H1 (cell line): ENCODE measurements around the gene EML1. TPM values are rescaled to one million over a fixed set of nuclear protein-coding genes. Genes with fewer than 3 reads are reported as not detected.

ENCODE experiments used
- CTCF ChIA-PET: fragments of 300-600 bp; sonication (Branson Sonifier 250); formaldehyde crosslinking; loops from one replicate; lab custom pipeline; 2021; ENCODE audit not compliant: partially characterized antibody; lab: Charles Lee
- POLR2A ChIA-PET: fragments of 300-600 bp; sonication (Branson Sonifier 250); formaldehyde crosslinking; loops from one replicate; lab custom pipeline; 2021; ENCODE audit warnings: inconsistent platforms; ENCODE audit not compliant: partially characterized antibody; lab: Charles Lee
- DNase-seq, 2 experiments: peaks; one replicate each; pipeline versions ENCODE4 v3.0.0 to v3.0.0-alpha.2; 2010 to 2022; ENCODE audit warnings: low spot score in 2 of 2, low read depth in 1 of 2, mixed read lengths in 1 of 2
- FAIRE-seq: peaks from 2 replicates; lab custom pipeline; 2011; peaks lifted over from hg19 to GRCh38; lab: Jason Lieb, UNC
- H2AFZ ChIP-seq: 2 replicates; pipeline ENCODE4 v1.8.1; 2012; ENCODE audit warnings: low read length, inconsistent platforms
- H2AK5ac ChIP-seq: 2 replicates; pipeline ENCODE4 v1.6.1; 2013; ENCODE audit warnings: low read depth, low read length
- H2BK120ac ChIP-seq: replicated peaks from 2 replicates; pipeline ENCODE3; 2013; ENCODE audit warnings: low read depth, low read length, inconsistent platforms
- H2BK12ac ChIP-seq: 2 replicates; pipeline ENCODE4 v1.6.1; 2013; ENCODE audit warnings: low read depth, low read length
- H2BK15ac ChIP-seq: 2 replicates; pipeline ENCODE4 v1.6.1; 2013; ENCODE audit warnings: low read length
- H2BK20ac ChIP-seq: 2 replicates; pipeline ENCODE4 v1.6.1; 2013; ENCODE audit warnings: low read length
- H2BK5ac ChIP-seq: 2 replicates; pipeline ENCODE4 v1.6.1; 2013; ENCODE audit warnings: low read depth, low read length
- H3K14ac ChIP-seq: 2 replicates; pipeline ENCODE4 v1.6.1; 2013; ENCODE audit warnings: inconsistent platforms; ENCODE audit not compliant: insufficient read length
- H3K18ac ChIP-seq: 2 replicates; pipeline ENCODE4 v1.6.1; 2013; ENCODE audit warnings: low read length; ENCODE audit errors: extremely low read depth
- H3K23ac ChIP-seq: 2 replicates; pipeline ENCODE4 v1.6.1; 2013; ENCODE audit warnings: inconsistent platforms; ENCODE audit not compliant: insufficient read length
- H3K23me2 ChIP-seq: 2 replicates; pipeline ENCODE4 v1.6.1; 2013; ENCODE audit warnings: low read depth, low read length
- H3K27ac ChIP-seq: 2 replicates; pipeline ENCODE4 v1.6.1; 2011; ENCODE audit warnings: low read depth, low read length, inconsistent platforms
- H3K27me3 ChIP-seq, 4 experiments: replicated peaks in 1 of 4; 1 replicate in 1 of 4; 2 replicates in 3 of 4; pipeline versions ENCODE4 v1.6.1 to v1.8.1; 2011 to 2013; ENCODE audit warnings: low read length in 3 of 4, mild to moderate bottlenecking in 3 of 4, inconsistent platforms in 2 of 4, mixed read lengths in 2 of 4, moderate library complexity in 1 of 4; ENCODE audit not compliant: control insufficient read depth in 3 of 4, insufficient read depth in 3 of 4; ENCODE audit errors: extremely low read depth in 1 of 4
- H3K36me3 ChIP-seq, 4 experiments: 2 replicates each; pipeline versions ENCODE4 v1.6.1 to v1.8.1; 2011 to 2013; ENCODE audit warnings: mild to moderate bottlenecking in 4 of 4, low read length in 3 of 4, moderate library complexity in 2 of 4, control low read depth in 1 of 4, inconsistent platforms in 1 of 4; ENCODE audit not compliant: insufficient read depth in 4 of 4, control insufficient read depth in 2 of 4
- H3K4ac ChIP-seq: replicated peaks from 2 replicates; pipeline ENCODE3; 2013; ENCODE audit warnings: low read length, low read depth, mixed read lengths, inconsistent platforms; ENCODE audit not compliant: insufficient read length
- H3K4me1 ChIP-seq, 4 experiments: replicated peaks in 1 of 4; 1 replicate in 1 of 4; 2 replicates in 3 of 4; pipeline versions ENCODE4 v1.6.1 to v1.8.1; 2011 to 2013; ENCODE audit warnings: low read length in 3 of 4, inconsistent platforms in 2 of 4, mixed read lengths in 1 of 4; ENCODE audit not compliant: insufficient read depth in 4 of 4, control insufficient read depth in 3 of 4
- H3K4me2 ChIP-seq, 2 experiments: 2 replicates each; pipeline versions ENCODE4 v1.6.1 to v1.8.1; 2011 to 2013; ENCODE audit warnings: low read depth in 2 of 2, low read length in 2 of 2, control low read depth in 1 of 2, inconsistent platforms in 1 of 2, mild to moderate bottlenecking in 1 of 2; ENCODE audit not compliant: insufficient read depth in 1 of 2
- H3K4me3 ChIP-seq, 4 experiments: fragments of 200-600, 300-600 bp in 1 of 4; sonication (generic), shearing (Covaris generic), sonication (Bioruptor Twin) in 1 of 4; 2 replicates each; pipeline versions ENCODE4 v1.5.1 to v1.8.1; 2011 to 2016; ENCODE audit warnings: low read length in 4 of 4, low read depth in 3 of 4, control low read depth in 2 of 4, inconsistent platforms in 2 of 4, mild to moderate bottlenecking in 2 of 4, mixed read lengths in 1 of 4, moderate library complexity in 1 of 4; ENCODE audit not compliant: insufficient read depth in 2 of 4; ENCODE audit errors: extremely low read depth in 1 of 4
- H3K56ac ChIP-seq: replicated peaks from 2 replicates; pipeline ENCODE3; 2013; ENCODE audit warnings: low read depth, mild to moderate bottlenecking, mixed read lengths, low read length, inconsistent platforms; ENCODE audit not compliant: insufficient read length
- H3K79me1 ChIP-seq: 2 replicates; pipeline ENCODE4 v1.6.1; 2013; ENCODE audit warnings: low read depth, low read length, control low read depth
- H3K79me2 ChIP-seq, 2 experiments: 2 replicates each; pipeline versions ENCODE4 v1.6.1 to v1.8.1; 2012 to 2013; ENCODE audit warnings: low read length in 2 of 2, mild to moderate bottlenecking in 2 of 2, inconsistent platforms in 1 of 2; ENCODE audit not compliant: insufficient read depth in 2 of 2, control insufficient read depth in 1 of 2
- H3K9ac ChIP-seq, 4 experiments: replicated peaks in 1 of 4; 1 replicate in 1 of 4; 2 replicates in 3 of 4; pipeline versions ENCODE4 v1.6.1 to v1.8.1; 2011 to 2013; ENCODE audit warnings: low read depth in 3 of 4, low read length in 3 of 4, control low read depth in 2 of 4, mild to moderate bottlenecking in 2 of 4, moderate library complexity in 2 of 4, inconsistent platforms in 1 of 4; ENCODE audit errors: extremely low read depth in 1 of 4
- H3K9me3 ChIP-seq, 2 experiments: 2 replicates each; pipeline versions ENCODE4 v1.6.1 to v1.8.1; 2012 to 2013; ENCODE audit warnings: mild to moderate bottlenecking in 2 of 2, moderate library complexity in 2 of 2, control low read depth in 1 of 2, inconsistent platforms in 1 of 2, low read depth in 1 of 2, low read length in 1 of 2, mixed read lengths in 1 of 2; ENCODE audit not compliant: insufficient read depth in 2 of 2
- H4K20me1 ChIP-seq, 2 experiments: replicated peaks in 1 of 2; 2 replicates each; pipeline versions ENCODE3 to v1.8.1; 2011 to 2013; ENCODE audit warnings: inconsistent platforms in 2 of 2, low read length in 2 of 2, mild to moderate bottlenecking in 1 of 2; ENCODE audit not compliant: insufficient read depth in 2 of 2, control insufficient read depth in 1 of 2
- H4K5ac ChIP-seq: 2 replicates; pipeline ENCODE4 v1.6.1; 2013; ENCODE audit warnings: low read length, low read depth, mixed read lengths, inconsistent platforms; ENCODE audit not compliant: insufficient read length
- H4K8ac ChIP-seq: 2 replicates; pipeline ENCODE4 v1.8.0; 2013; ENCODE audit warnings: mild to moderate bottlenecking, moderate library complexity, low read length, inconsistent platforms; ENCODE audit not compliant: insufficient read depth; ENCODE audit errors: extremely low read depth
- H4K91ac ChIP-seq: replicated peaks from 2 replicates; pipeline ENCODE3; 2013; ENCODE audit warnings: low read length, mixed read lengths, inconsistent platforms; ENCODE audit not compliant: insufficient read length
- ASH2L ChIP-seq: fragments of 200-600, 300-600 bp; sonication (generic); IDR thresholded peaks from one replicate; pipeline ENCODE4 v1.7.1; 2017; ENCODE audit warnings: low read length
- ATF2 ChIP-seq: IDR thresholded peaks from 2 replicates; pipeline ENCODE4 v1.6.1; 2012; ENCODE audit warnings: low read length, inconsistent platforms
- ATF3 ChIP-seq: IDR thresholded peaks from 2 replicates; pipeline ENCODE4 v1.6.1; 2011; ENCODE audit warnings: low read depth, mild to moderate bottlenecking, low read length; ENCODE audit not compliant: insufficient read depth
- E2F6 ChIP-seq: IDR thresholded peaks from 2 replicates; pipeline ENCODE4 v1.6.1; 2012; ENCODE audit warnings: inconsistent platforms
- POLR2A ChIP-seq, 2 experiments: IDR thresholded peaks; 1 replicate in 1 of 2; 2 replicates in 1 of 2; pipeline ENCODE4 v1.6.1; 2011; ENCODE audit warnings: low read depth in 2 of 2, low read length in 2 of 2, mild to moderate bottlenecking in 2 of 2; ENCODE audit errors: control extremely low read depth in 1 of 2
- RNF2 ChIP-seq: fragments of 200-900, 300-1000 bp; sonication (generic); IDR thresholded peaks from 2 replicates; pipeline ENCODE4 v1.7.1; 2016; ENCODE audit warnings: borderline replicate concordance, low read depth, mild to moderate bottlenecking, antibody characterized with exemption, low read length; ENCODE audit not compliant: poor library complexity, severe bottlenecking; ENCODE audit errors: missing control alignments
- SIN3A ChIP-seq, 2 experiments: IDR thresholded peaks in 1 of 2; conservative IDR thresholded peaks in 1 of 2; 2 replicates each; pipeline ENCODE4 v1.6.1; 2011 to 2012; ENCODE audit warnings: low read length in 2 of 2, improper control_type of control experiment in 1 of 2, low read depth in 1 of 2, mild to moderate bottlenecking in 1 of 2
- SP2 ChIP-seq: IDR thresholded peaks from 2 replicates; pipeline ENCODE4 v1.6.1; 2012; ENCODE audit warnings: mild to moderate bottlenecking, low read length, inconsistent platforms
- WGBS, 2 experiments: shearing (Covaris generic) in 1 of 2; methylation state at CpG; one replicate each; pipeline versions ENCODE4 v1.1.6 to v1.1.7; 2013 to 2015; ENCODE audit warnings: low lambda C conversion rate in 2 of 2, mixed read lengths in 2 of 2, inconsistent platforms in 1 of 2, low coverage in 1 of 2, missing lambda C conversion rate in 1 of 2; ENCODE audit not compliant: insufficient replicate concordance in 2 of 2, insufficient coverage in 1 of 2, insufficient read length in 1 of 2; ENCODE audit errors: extremely low coverage in 1 of 2, missing lambda C conversion rate in 1 of 2; 5-methylcytosine and 5-hydroxymethylcytosine counted together
- polyA plus RNA-seq, 7 experiments: library from polyadenylated mRNA; depleted of rRNA in 3 of 7; stranded (reverse) in 5 of 7; unstranded in 2 of 7; fragments of >200 nt in 5 of 7; fragments of 200-250 nt in 2 of 7; gene quantifications; 1 replicate in 5 of 7; 2 replicates in 1 of 7; 4 replicates in 1 of 7; pipeline versions ENCODE4 v1.2.1 to v1.2.3, GENCODE V29; 2011 to 2013; ENCODE audit warnings: missing spikeins in 2 of 7, mixed read lengths in 2 of 7
- total RNA-seq: library from RNA; stranded (reverse); fragmentation: NEBNext Ultra II Directional; extraction: Animal tissue kit (Norgen Biotek cat#: 25700); gene quantifications from 2 replicates; pipeline ENCODE4 v1.2.1, GENCODE V29; 2021

The EML1 gene
- total and polyA plus RNA-seq, 2 of the 8 experiments (the other 6 are each of a cell fraction or from before 2014, with no cell fraction given): 11.1 to 24.7 TPM

- Histone ChIP-seq H2AFZ (no peak overlapping the region), H2BK5ac (no peak overlapping the region; the same call in 1 of the 2 replicates), H3K56ac (no peak overlapping the region), H3K23ac (no peak overlapping the region), H3K79me1 (no peaks in the 10 kb centered on the region), H3K4me1 (peaks cover 2 to 15% (median 8%) of the 10 kb centered on the region in 4 experiments; a peak in 6 of 7 replicates), H3K27me3 (no peaks in the 10 kb centered on the region), H3K9me3 (no peaks in the 10 kb centered on the region), H2BK15ac (no peak overlapping the region), H4K91ac (no peak overlapping the region), H2BK20ac (no peak overlapping the region), H4K5ac (no peak overlapping the region), H3K4ac (no peak overlapping the region), H3K9ac (no peak overlapping the region), H4K20me1 (peaks cover 0 to 1% of the 10 kb centered on the region in 2 experiments), H3K18ac (no peak overlapping the region), H3K4me3 (no peak overlapping the region), H3K36me3 (no peaks in the 10 kb centered on the region), H2AK5ac (no peak overlapping the region; the same call in 1 of the 2 replicates), H3K27ac (no peak overlapping the region), H3K4me2 (no peak overlapping the region; a peak in 1 of 4 replicates), H4K8ac (no peak overlapping the region), H3K14ac (no peak overlapping the region), H3K79me2 (peaks cover 0 to 7% of the 10 kb centered on the region in 2 experiments; a peak in 2 of 4 replicates), H2BK12ac (0 out of 2 replicates have a peak overlapping the region, but pooled peaks have one; percentile 10), H3K23me2 (no peaks in the 10 kb centered on the region), H2BK120ac (no peak overlapping the region)
- WGBS, 2 experiments: 92% methylated on average over 2 of the region's 2 CpGs; no CpG with 5 or more reads in 1 of the 2 experiments
- ChIA-PET CTCF (interaction anchor here (0.8 to 2.5 kb wide), 15 partner anchors 10 to 107 kb away, joined by 3 to 9 read pairs (median 4); partner anchors contain the start of gene EML1), POLR2A (interaction anchor here (0.7 kb wide), 1 partner anchor 11 kb away, joined by 3 read pairs; no protein-coding TSS in a partner anchor)
- DNase-seq: no peak
- TF ChIP-seq ATF3: no peak
- no peak for TF ChIP-seq E2F6
- TF ChIP-seq POLR2A (IDR thresholded peaks at IDR 0.05; ENCODE audit: control extremely low read depth in 1 of 2, low read depth in 2 of 2, low read length in 2 of 2): no peak
- no peak for TF ChIP-seq SIN3A (conservative IDR thresholded peaks at IDR 0.05 in 1 of 2, IDR thresholded peaks at IDR 0.05 in 1 of 2; ENCODE audit: low read depth in 1 of 2, low read length in 2 of 2)
- no peak for TF ChIP-seq SP2
- TF ChIP-seq RNF2: no peak
- no peak for TF ChIP-seq ASH2L
- TF ChIP-seq ATF2: no peak
- FAIRE-seq: no peak
Measured at GRCh38 chr14:99837822-99838221, 44.6 kb downstream of the EML1 start.
